ENCODE measurements around the gene BCAP31.

Gene BCAP31

DNA sequence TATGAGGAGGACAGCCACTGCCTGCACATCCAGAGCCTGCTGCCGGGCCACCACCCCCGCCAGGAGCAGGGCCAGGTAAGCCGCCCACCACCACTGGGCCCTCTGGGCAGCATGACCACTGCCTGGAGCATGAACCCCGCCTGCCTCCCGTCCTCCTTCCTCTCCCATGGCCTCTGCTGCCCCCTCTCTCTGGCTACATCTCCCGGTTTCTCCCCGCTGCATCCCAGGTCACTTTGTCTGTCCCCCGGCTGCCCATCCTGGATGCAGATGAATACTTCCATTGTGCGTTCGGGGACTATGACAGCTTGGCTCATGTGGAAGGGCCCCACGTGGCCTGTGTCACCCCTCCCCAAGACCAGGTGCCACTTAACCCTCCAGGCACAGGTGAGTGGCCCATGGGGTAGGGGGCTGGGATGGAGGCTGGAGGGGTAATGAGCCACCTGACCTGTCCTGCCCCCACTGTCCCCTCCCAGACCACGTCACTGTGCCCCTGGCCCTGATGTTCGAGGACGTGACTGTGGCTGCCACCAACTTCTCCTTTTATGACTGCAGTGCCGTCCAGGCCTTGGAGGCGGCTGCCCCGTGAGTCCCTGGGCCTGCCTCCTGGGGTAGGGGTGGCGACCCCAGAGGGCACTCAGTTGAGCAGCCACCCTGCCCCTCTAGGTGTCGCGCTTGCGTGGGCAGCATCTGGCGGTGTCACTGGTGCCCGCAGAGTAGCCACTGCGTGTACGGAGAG, 45.8 kb upstream of the BCAP31 start:
- DNase-seq (ENCODE audit: low read depth), result no peak
- TF ChIP-seq, protein P1, sequence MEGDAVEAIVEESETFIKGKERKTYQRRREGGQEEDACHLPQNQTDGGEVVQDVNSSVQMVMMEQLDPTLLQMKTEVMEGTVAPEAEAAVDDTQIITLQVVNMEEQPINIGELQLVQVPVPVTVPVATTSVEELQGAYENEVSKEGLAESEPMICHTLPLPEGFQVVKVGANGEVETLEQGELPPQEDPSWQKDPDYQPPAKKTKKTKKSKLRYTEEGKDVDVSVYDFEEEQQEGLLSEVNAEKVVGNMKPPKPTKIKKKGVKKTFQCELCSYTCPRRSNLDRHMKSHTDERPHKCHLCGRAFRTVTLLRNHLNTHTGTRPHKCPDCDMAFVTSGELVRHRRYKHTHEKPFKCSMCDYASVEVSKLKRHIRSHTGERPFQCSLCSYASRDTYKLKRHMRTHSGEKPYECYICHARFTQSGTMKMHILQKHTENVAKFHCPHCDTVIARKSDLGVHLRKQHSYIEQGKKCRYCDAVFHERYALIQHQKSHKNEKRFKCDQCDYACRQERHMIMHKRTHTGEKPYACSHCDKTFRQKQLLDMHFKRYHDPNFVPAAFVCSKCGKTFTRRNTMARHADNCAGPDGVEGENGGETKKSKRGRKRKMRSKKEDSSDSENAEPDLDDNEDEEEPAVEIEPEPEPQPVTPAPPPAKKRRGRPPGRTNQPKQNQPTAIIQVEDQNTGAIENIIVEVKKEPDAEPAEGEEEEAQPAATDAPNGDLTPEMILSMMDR (conservative IDR thresholded peaks at IDR 0.05; ENCODE audit: low read length), result no peak
- no peak overlapping the region for H3K4me3 ChIP-seq (ENCODE audit: low read length)

DNA sequence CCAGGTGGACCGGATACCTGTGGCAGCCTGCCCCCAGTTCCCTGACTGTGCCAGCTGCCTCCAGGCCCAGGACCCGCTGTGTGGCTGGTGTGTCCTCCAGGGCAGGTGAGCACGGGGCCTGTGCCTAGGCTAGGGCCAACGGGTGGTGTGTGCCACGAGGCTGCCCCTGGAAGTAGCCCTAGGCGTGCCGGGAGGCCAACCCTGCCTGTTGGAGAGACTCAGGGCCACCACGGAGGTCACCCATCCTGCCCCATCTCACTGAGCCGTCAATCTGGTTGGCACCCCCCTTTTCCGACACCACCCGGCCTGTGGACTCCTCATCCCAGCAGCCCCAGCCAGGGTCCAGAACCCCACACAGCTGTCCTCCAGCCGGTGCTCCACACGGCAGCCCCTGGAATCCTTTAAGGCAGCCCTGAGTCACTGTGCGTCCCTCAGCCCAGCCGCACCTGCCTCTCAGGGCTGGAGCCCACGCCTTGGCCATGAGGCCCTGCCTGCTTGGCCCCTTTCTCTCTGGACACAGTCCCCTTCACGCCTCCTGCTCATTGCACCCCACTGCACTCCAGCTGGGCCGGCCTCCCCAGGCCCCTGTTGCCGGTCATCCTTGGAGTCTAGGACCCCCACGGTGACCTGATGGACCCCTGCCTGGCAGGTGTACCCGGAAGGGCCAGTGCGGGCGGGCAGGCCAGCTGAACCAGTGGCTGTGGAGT, 45.1 kb upstream of the BCAP31 start:
- H3K4me3 ChIP-seq (ENCODE audit: low read length), result no peak overlapping the region
- TF ChIP-seq, protein P1 (conservative IDR thresholded peaks at IDR 0.05; ENCODE audit: low read length), result no peak
- no peak for DNase-seq (ENCODE audit: low read depth)

DNA sequence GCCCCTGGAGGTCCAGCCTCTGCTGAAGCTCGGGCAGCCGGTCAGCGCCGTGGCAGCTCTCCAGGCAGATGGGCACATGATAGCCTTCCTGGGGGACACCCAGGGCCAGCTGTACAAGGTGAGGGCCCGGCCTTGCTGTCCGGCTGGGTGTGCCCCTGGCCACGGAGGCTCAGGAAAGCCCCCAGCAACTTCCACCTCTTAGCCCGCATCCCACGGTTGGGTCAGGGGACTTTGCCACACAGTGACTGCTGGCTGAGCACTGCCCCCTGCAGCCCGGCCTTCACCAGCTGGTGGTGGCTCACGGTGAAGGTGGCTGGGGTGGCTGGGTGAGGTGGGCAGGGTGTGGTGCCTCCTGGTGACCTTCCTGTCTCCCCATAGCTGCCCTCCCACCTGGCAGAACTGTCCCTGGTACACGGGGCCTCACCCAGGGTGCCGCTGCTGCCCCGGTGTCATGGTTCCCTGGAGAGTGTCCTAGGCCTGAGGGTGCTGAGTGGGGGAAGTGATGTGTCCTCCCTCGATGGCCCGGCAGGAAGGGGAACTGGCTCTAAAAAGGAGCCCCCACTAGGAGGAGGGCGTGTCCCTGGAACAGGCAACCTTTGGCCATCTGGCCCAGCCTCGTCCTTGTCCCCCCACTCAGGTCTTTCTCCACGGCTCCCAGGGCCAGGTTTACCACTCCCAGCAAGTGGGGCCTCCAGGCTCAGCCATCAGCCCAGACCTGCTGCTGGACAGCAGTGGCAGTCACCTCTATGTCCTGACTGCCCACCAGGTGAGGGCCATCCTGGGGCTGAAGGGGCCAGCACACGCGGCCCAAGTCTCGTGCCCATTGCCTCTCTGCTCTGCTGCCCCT, 44.3 kb upstream of the BCAP31 start:
- DNase-seq (ENCODE audit: low read depth), result no peak
- TF ChIP-seq, protein P1 (conservative IDR thresholded peaks at IDR 0.05; ENCODE audit: low read length), result no peak
- no peak overlapping the region for H3K4me3 ChIP-seq (ENCODE audit: low read length)

DNA sequence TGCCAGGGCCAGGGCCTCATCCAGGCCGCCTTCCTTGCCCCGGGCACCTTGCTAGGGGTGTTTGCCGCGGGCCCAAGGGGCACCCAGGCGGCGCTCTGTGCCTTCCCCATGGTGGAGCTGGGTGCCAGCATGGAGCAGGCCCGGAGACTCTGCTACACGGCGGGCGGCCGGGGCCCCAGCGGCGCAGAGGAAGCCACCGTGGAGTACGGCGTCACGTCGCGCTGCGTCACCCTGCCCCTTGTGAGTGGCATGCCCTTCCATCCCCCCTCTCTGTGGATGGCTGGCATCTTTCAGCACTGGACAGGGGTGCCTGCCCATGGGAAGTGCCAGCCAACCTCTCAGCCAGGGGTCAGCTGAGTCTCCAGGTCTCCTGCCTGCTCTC, 43.5 kb upstream of the BCAP31 start:
- TF ChIP-seq, protein P1 (conservative IDR thresholded peaks at IDR 0.05; ENCODE audit: low read length), result no peak
- no peak for DNase-seq (ENCODE audit: low read depth)
- no peak overlapping the region for H3K4me3 ChIP-seq (ENCODE audit: low read length)

DNA sequence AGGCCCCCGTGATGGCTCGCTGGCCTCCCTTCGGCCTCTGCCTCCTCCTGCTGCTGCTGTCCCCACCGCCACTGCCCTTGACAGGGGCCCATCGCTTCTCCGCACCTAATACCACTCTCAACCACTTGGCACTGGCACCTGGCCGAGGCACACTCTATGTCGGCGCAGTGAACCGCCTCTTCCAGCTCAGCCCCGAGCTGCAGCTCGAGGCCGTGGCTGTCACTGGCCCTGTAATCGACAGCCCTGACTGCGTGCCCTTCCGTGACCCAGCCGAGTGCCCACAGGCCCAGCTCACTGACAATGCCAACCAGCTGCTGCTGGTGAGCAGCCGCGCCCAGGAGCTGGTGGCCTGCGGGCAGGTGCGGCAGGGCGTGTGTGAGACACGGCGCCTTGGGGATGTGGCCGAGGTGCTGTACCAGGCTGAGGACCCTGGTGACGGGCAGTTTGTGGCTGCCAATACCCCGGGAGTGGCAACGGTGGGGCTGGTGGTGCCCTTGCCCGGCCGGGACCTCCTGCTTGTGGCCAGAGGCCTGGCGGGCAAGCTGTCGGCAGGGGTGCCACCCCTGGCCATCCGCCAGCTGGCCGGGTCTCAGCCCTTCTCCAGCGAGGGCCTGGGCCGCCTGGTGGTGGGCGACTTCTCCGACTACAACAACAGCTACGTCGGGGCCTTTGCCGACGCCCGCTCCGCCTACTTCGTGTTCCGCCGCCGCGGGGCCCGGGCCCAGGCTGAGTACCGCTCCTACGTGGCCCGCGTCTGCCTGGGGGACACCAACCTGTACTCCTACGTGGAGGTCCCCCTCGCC, 42.9 kb upstream of the BCAP31 start:
- H3K4me3 ChIP-seq (ENCODE audit: low read length), result no peak overlapping the region
- TF ChIP-seq, protein P1 (conservative IDR thresholded peaks at IDR 0.05; ENCODE audit: low read length), result no peak
- no peak for DNase-seq (ENCODE audit: low read depth)

DNA sequence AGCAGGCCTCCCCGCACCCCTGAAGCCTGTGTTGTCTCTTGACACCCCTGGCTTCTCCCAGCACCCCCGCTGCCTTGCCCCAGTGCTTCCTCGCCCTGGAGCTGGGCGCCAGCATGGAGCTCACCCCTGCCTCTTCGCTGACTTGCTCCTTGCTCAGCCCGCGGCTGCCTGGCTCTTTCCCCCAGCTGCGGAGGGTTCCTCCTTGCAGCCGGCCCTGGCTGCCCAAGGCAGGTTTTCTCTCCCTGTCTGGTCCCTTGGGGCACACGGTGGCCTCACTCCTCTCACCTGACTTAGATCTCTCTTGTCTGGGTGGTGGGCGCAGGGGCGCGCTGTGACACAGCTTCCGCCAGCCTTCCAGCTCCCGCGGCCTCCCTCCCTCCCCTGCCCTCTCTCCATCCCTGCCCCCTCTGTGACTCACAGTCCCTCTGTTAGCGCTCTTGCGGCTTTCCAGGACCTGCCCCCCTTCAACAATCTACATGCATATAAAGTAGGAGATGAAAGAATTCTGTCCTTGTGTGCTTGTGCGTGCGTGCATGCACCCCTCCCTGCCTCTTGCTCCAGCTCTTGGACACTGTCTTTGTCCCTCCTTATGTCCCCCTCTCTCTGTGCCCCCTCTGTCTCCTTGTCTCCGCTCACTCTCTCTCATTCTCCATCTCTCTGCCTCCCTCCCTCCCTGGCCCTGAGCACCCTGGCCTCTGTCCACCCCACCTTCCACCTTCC, 42.1 kb upstream of the BCAP31 start:
- peak overlapping the region; percentile 61 for H3K4me3 ChIP-seq (ENCODE audit: low read length)
- TF ChIP-seq, protein P1 (conservative IDR thresholded peaks at IDR 0.05; ENCODE audit: low read length), result no peak
- DNase-seq (ENCODE audit: low read depth), result peak; percentile 47
